CD4-positive, alpha-beta T cell (primary cell): Measurements from ENCODE around the gene GFOD2. TPM values are rescaled to one million over a fixed set of nuclear protein-coding genes. Genes with fewer than 3 reads are reported as not detected.

Source experiments
- ATAC-seq: fragments of 200-7000 bp; cut with Tn5 transposase; one replicate; pipeline ENCODE4 v1.10.0; 2022; ENCODE audit warnings: mild to moderate bottlenecking; ENCODE audit not compliant: poor library complexity
- CTCF ChIA-PET: fragments of 350-600 bp; sonication (Branson Sonifier 250); formaldehyde crosslinking; loops from one replicate; lab custom pipeline; 2021; ENCODE audit warnings: antibody characterized with exemption, inconsistent platforms; lab: Charles Lee
- POLR2A ChIA-PET: fragments of 350-600 bp; sonication (Branson Sonifier 250); formaldehyde crosslinking; loops from one replicate; lab custom pipeline; 2021; ENCODE audit warnings: antibody characterized with exemption, inconsistent platforms; lab: Charles Lee
- DNase-seq, 14 experiments: peaks; one replicate each; pipeline ENCODE4 v3.0.0-alpha.2; 2013 to 2020; ENCODE audit warnings: mixed read lengths in 2 of 14
- H3K27ac ChIP-seq, 2 donors: one replicate each; pipeline versions ENCODE4 v1.5.1 to v1.7.0; 2013; ENCODE audit warnings: low read length in 2 of 2, low read depth in 1 of 2, mild to moderate bottlenecking in 1 of 2
- H3K27me3 ChIP-seq, 2 experiments: 1 replicate in 1 of 2; 2 replicates in 1 of 2; pipeline versions ENCODE4 v1.6.1 to v1.7.0; 2013; ENCODE audit warnings: low read length in 2 of 2, control low read depth in 1 of 2, mild to moderate bottlenecking in 1 of 2, moderate library complexity in 1 of 2; ENCODE audit not compliant: insufficient read depth in 2 of 2, control insufficient read depth in 1 of 2
- H3K36me3 ChIP-seq: one replicate; pipeline ENCODE4 v1.6.1; 2013; ENCODE audit warnings: low read length, control low read depth; ENCODE audit not compliant: insufficient read depth
- H3K4me1 ChIP-seq: one replicate; pipeline ENCODE4 v1.6.1; 2013; ENCODE audit warnings: low read length, control low read depth; ENCODE audit not compliant: insufficient read depth
- H3K4me3 ChIP-seq: one replicate; pipeline ENCODE4 v1.5.1; 2013; ENCODE audit warnings: mild to moderate bottlenecking, low read length, moderate library complexity
- H3K9me3 ChIP-seq, 2 experiments: 1 replicate in 1 of 2; 2 replicates in 1 of 2; pipeline versions ENCODE4 v1.6.1 to v1.7.0; 2013; ENCODE audit warnings: low read length in 2 of 2, mild to moderate bottlenecking in 2 of 2, control low read depth in 1 of 2, moderate library complexity in 1 of 2; ENCODE audit not compliant: control insufficient read depth in 1 of 2, insufficient read depth in 1 of 2
- H3K27ac Mint-ChIP-seq: one replicate; pipeline ENCODE4 v1.8.0; 2020; ENCODE audit warnings: mixed read lengths
- H3K27me3 Mint-ChIP-seq: one replicate; pipeline ENCODE4 v1.8.0; 2021; ENCODE audit warnings: mixed read lengths
- H3K36me3 Mint-ChIP-seq: one replicate; pipeline ENCODE4 v1.8.0; 2021; ENCODE audit warnings: low read depth, mixed read lengths
- H3K4me1 Mint-ChIP-seq: one replicate; pipeline ENCODE4 v1.8.0; 2021; ENCODE audit warnings: low read depth, mixed read lengths
- H3K4me3 Mint-ChIP-seq: one replicate; pipeline ENCODE4 v1.8.0; 2020; ENCODE audit warnings: mild to moderate bottlenecking, mixed read lengths
- H3K9me3 Mint-ChIP-seq: one replicate; pipeline ENCODE4 v1.8.0; 2020; ENCODE audit warnings: mixed read lengths
- intact Hi-C, 2 experiments: fragments of 100-400 bp; cut with DNase I in 1 of 2; cut with micrococcal nuclease in 1 of 2; formaldehyde crosslinking; loops; one replicate each; pipeline versions ENCODE4 v1.15.1 to v1.9.0; 2023 to 2025; cut with DNase I, micrococcal nuclease
- total RNA-seq, 174 experiments: library from RNA in 2 of 174; stranded (reverse) in 2 of 174; gene quantifications; one replicate each; pipeline ENCODE4 v1.2.3 and lab custom pipeline; 2021 to 2026
- TF ChIP-seq, protein P1 (sequence below): fragments of 200-600 bp; IDR thresholded peaks from one replicate; pipeline ENCODE4 v1.8.0; 2022; ENCODE audit warnings: antibody characterized with exemption, mild to moderate bottlenecking

Gene GFOD2
- total RNA-seq, 2 experiments from 2014 or later, result 2.8 to 3.7 TPM

DNA sequence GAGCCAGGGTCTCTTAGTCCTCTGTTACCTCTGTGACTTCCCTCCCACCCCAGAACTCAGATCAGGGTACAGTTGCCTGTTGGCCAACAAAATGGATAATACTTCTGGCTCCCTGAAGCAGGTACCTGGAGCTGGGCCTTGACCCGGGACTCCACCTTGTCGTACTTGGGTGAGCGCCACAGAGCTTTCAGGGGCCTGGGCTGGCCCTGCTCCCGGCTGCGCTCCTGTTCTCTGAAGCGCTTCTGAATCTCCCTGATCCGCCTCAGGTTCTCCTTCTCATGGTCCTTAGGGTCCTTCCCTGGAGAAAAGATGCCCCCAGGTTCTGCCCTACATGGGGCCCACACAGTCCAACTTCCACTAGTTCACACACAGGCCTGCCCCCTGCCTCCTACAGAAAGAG is 54.2 kb downstream of the GFOD2 start:
- peaks cover 50% of the 10 kb centered on the region for H3K4me1 ChIP-seq
- H3K27me3 ChIP-seq, result no peaks in the 10 kb centered on the region
- H3K27me3 Mint-ChIP-seq, result no peaks in the 10 kb centered on the region
- H3K4me3 ChIP-seq, result no peak overlapping the region
- H3K4me3 Mint-ChIP-seq, result peak overlapping the region; percentile 56
- H3K27ac Mint-ChIP-seq, result peak overlapping the region; percentile 62
- H3K36me3 Mint-ChIP-seq, result peaks cover 9% of the 10 kb centered on the region
- ATAC-seq (no peak), DNase-seq (peak in 1 of 14 experiments; percentile 16)
- no peaks in the 10 kb centered on the region for H3K9me3 ChIP-seq
- intact Hi-C loops, result loop anchor here in 1 of 2 experiments (5.0 kb wide), 3 partner anchors 142 to 183 kb away; partner anchors contain the start of genes AGRP, ATP6V0D1, CENPT and NUTF2
- H3K36me3 ChIP-seq, result no peaks in the 10 kb centered on the region
- no peaks in the 10 kb centered on the region for H3K9me3 Mint-ChIP-seq
- H3K4me1 Mint-ChIP-seq, result peaks cover 37% of the 10 kb centered on the region
- TF ChIP-seq, protein P1, sequence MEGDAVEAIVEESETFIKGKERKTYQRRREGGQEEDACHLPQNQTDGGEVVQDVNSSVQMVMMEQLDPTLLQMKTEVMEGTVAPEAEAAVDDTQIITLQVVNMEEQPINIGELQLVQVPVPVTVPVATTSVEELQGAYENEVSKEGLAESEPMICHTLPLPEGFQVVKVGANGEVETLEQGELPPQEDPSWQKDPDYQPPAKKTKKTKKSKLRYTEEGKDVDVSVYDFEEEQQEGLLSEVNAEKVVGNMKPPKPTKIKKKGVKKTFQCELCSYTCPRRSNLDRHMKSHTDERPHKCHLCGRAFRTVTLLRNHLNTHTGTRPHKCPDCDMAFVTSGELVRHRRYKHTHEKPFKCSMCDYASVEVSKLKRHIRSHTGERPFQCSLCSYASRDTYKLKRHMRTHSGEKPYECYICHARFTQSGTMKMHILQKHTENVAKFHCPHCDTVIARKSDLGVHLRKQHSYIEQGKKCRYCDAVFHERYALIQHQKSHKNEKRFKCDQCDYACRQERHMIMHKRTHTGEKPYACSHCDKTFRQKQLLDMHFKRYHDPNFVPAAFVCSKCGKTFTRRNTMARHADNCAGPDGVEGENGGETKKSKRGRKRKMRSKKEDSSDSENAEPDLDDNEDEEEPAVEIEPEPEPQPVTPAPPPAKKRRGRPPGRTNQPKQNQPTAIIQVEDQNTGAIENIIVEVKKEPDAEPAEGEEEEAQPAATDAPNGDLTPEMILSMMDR, result no peak
- H3K27ac ChIP-seq, result no peak overlapping the region
- ChIA-PET POLR2A (interaction anchor here (1.1 to 1.5 kb wide), 3 partner anchors 118 to 144 kb away, joined by 3 to 4 read pairs (median 3); no protein-coding TSS in a partner anchor), CTCF (interaction anchor here (1.3 to 6.1 kb wide), 4 partner anchors 118 to 184 kb away, joined by 4 to 81 read pairs (median 9); partner anchors contain the start of gene ATP6V0D1)

DNA sequence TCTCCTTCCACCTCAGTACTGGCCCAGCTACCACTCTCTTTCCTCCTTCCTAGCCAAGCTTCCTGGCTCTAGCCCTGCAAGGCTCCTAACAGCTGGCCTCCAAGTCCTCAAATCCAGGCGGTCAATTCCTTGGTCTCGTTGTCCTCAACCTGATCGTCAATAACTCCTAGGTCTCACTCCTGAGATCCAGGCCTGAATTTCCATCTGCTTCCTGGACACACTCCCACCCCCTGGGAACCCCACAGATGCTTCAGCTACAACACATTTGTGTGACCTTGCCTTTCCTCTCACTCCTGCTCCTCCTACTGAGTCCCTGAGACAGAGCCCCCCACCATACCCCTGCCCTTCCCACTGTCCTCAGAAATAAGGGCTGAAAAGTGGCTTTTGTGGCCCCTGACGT is 54.9 kb downstream of the GFOD2 start:
- Histone ChIP-seq H3K36me3 (no peaks in the 10 kb centered on the region), H3K27me3 (no peaks in the 10 kb centered on the region), H3K4me1 (peaks cover 56% of the 10 kb centered on the region), H3K4me3 (no peak overlapping the region), H3K27ac (no peak overlapping the region), H3K9me3 (no peaks in the 10 kb centered on the region)
- TF ChIP-seq, protein P1, result no peak
- Mint-ChIP-seq H3K9me3 (no peaks in the 10 kb centered on the region), H3K27me3 (no peaks in the 10 kb centered on the region), H3K36me3 (peaks cover 11% of the 10 kb centered on the region), H3K4me1 (peaks cover 38% of the 10 kb centered on the region), H3K27ac (peak overlapping the region; percentile 62), H3K4me3 (peak overlapping the region; percentile 56)
- DNase-seq (peak in 1 of 14 experiments; percentile 18), ATAC-seq (no peak)
- POLR2A ChIA-PET, result interaction anchor here (1.4 to 2.3 kb wide), 3 partner anchors 19 to 143 kb away, joined by 3 to 7 read pairs (median 4); partner anchors contain the start of gene CARMIL2
- CTCF ChIA-PET, result interaction anchor here (0.9 to 2.5 kb wide), 5 partner anchors 8 to 184 kb away, joined by 3 to 14 read pairs (median 4); partner anchors contain the start of gene ATP6V0D1
- intact Hi-C loops, result loop anchor here in 1 of 2 experiments (5.0 kb wide), 1 partner anchor 143 kb away; the partner anchor contains the start of genes RANBP10 and TSNAXIP1

DNA sequence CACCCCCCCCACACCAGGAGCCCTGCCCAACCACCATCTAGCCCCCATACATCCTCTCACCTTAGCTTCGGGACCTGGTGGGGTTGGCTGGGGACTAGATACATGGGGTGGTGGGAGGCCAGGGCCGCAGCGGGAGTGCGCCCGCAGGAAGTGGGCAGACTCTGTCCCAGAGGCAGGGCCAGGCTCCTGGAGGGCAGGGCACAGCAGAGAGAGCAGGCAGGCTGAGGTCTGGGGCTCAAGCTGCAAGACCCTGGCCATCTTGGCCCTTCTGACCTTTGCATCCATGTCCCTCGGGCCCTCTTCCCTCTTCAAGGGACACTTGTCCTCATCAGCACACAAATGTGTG is 55.3 kb downstream of the GFOD2 start:
- ATAC-seq (no peak), DNase-seq (no peak)
- H3K9me3 ChIP-seq, result no peaks in the 10 kb centered on the region
- ChIA-PET CTCF (interaction anchor here (0.9 to 2.5 kb wide), 4 partner anchors 9 to 183 kb away, joined by 3 to 14 read pairs (median 4); partner anchors contain the start of gene ATP6V0D1), POLR2A (interaction anchor here (1.0 to 2.3 kb wide), 3 partner anchors 19 to 183 kb away, joined by 3 to 7 read pairs (median 4); partner anchors contain the start of genes ATP6V0D1 and CARMIL2)
- H3K27ac ChIP-seq, result no peak overlapping the region
- H3K27me3 ChIP-seq, result no peaks in the 10 kb centered on the region
- H3K36me3 Mint-ChIP-seq, result peaks cover 14% of the 10 kb centered on the region
- H3K4me3 ChIP-seq, result no peak overlapping the region
- H3K9me3 Mint-ChIP-seq, result no peaks in the 10 kb centered on the region
- peaks cover 60% of the 10 kb centered on the region for H3K4me1 ChIP-seq
- H3K4me3 Mint-ChIP-seq, result peak overlapping the region; percentile 56
- peaks cover 43% of the 10 kb centered on the region for H3K4me1 Mint-ChIP-seq
- H3K27me3 Mint-ChIP-seq, result no peaks in the 10 kb centered on the region
- peak overlapping the region; percentile 62 for H3K27ac Mint-ChIP-seq
- intact Hi-C loops, result loop anchor here in 1 of 2 experiments (5.0 kb wide), 1 partner anchor 143 kb away; the partner anchor contains the start of genes RANBP10 and TSNAXIP1
- TF ChIP-seq, protein P1, result no peak
- H3K36me3 ChIP-seq, result peaks cover under 1% of the 10 kb centered on the region
